ENCODE measurements around the gene ZNF207. TPM values are rescaled to one million over a fixed set of nuclear protein-coding genes. Genes with fewer than 3 reads are reported as not detected.

ZNF207 gene
- 100 to 1,000 TPM; 189 to 201 TPM for total RNA-seq

- ATAC-seq (peak; percentile 98), DNase-seq (peak; percentile 98)
- CTCF ChIA-PET, result interaction anchor here (0.6 to 1.7 kb wide), 3 partner anchors 9 to 112 kb away, joined by 3 to 5 read pairs (median 5); no protein-coding TSS in a partner anchor
- Mint-ChIP-seq H3K4me3 (peak within 1 kb of the TSS; percentile 98), H3K9me3 (no peaks in the 10 kb centered on the region), H3K4me1 (ENCODE audit: low read depth) (peaks cover 32% of the 10 kb centered on the region), H3K27me3 (no peaks in the 10 kb centered on the region), H3K36me3 (ENCODE audit: low read depth) (peaks cover 49% of the 10 kb centered on the region), H3K27ac (peak within 1 kb of the TSS; percentile 99)
- TF ChIP-seq CTCF (IDR thresholded peaks at IDR 0.05), result no peak
- POLR2A ChIA-PET, result interaction anchor here (0.7 to 2.9 kb wide), 6 partner anchors 8 to 37 kb away, joined by 3 to 18 read pairs (median 4); partner anchors contain the start of gene C17orf75
- intact Hi-C loops (cut with micrococcal nuclease), result no loop called here
Observed at GRCh38 chr17:32349854-32350665, at the start of gene ZNF207. Gene ZNF207 (plus strand): TSS chr17:32350157. CDS start chr17:32350286, 129 bp downstream.

GRCh38 chr17:32302037-32302436, 47.9 kb upstream of the ZNF207 start:
- Mint-ChIP-seq H3K4me3 (no peak overlapping the region), H3K27ac (no peak overlapping the region), H3K9me3 (no peaks in the 10 kb centered on the region), H3K4me1 (ENCODE audit: low read depth) (no peaks in the 10 kb centered on the region), H3K36me3 (ENCODE audit: low read depth) (no peaks in the 10 kb centered on the region), H3K27me3 (no peaks in the 10 kb centered on the region)
- TF ChIP-seq CTCF (IDR thresholded peaks at IDR 0.05), result no peak
- no peak for ATAC-seq
- intact Hi-C loops (cut with micrococcal nuclease), result no loop called here
- POLR2A ChIA-PET, result no interaction called here
- CTCF ChIA-PET, result no interaction called here
- no peak for DNase-seq

- no peaks in the 10 kb centered on the region for H3K27me3 Mint-ChIP-seq
- no peaks in the 10 kb centered on the region for H3K9me3 Mint-ChIP-seq
- H3K4me1 Mint-ChIP-seq (ENCODE audit: low read depth), result no peaks in the 10 kb centered on the region
- ChIA-PET CTCF (no interaction called here), POLR2A (no interaction called here)
- H3K36me3 Mint-ChIP-seq (ENCODE audit: low read depth), result no peaks in the 10 kb centered on the region
- no peak for DNase-seq
- intact Hi-C loops (cut with micrococcal nuclease), result no loop called here
- no peak overlapping the region for H3K4me3 Mint-ChIP-seq
- TF ChIP-seq CTCF (IDR thresholded peaks at IDR 0.05), result no peak
- ATAC-seq, result no peak
- H3K27ac Mint-ChIP-seq, result no peak overlapping the region
Observed at GRCh38 chr17:32302860-32303649, 46.9 kb upstream of the ZNF207 start.

- Mint-ChIP-seq H3K4me1 (ENCODE audit: low read depth) (no peaks in the 10 kb centered on the region), H3K27me3 (no peaks in the 10 kb centered on the region), H3K4me3 (no peak overlapping the region), H3K27ac (no peak overlapping the region), H3K36me3 (ENCODE audit: low read depth) (no peaks in the 10 kb centered on the region), H3K9me3 (no peaks in the 10 kb centered on the region)
- no peak for ATAC-seq
- no peak for DNase-seq
- intact Hi-C loops (cut with micrococcal nuclease), result no loop called here
- ChIA-PET POLR2A (no interaction called here), CTCF (no interaction called here)
- TF ChIP-seq CTCF (IDR thresholded peaks at IDR 0.05), result no peak
Observed at GRCh38 chr17:32303781-32304288, 46.1 kb upstream of the ZNF207 start.

All from activated CD8-positive, alpha-beta T cell treated with anti-CD3 and anti-CD28 coated beads for 36 hours (primary cell).